IMR-90 (cell line): ENCODE measurements around the gene SHROOM3. TPM values are rescaled to one million over a fixed set of nuclear protein-coding genes. Genes with fewer than 3 reads are reported as not detected.

ENCODE experiments used
- ATAC-seq: fragments of 200-7000 bp; cut with Tn5 transposase; 2 replicates; pipeline ENCODE4 v1.9.1; 2020; ENCODE audit warnings: low read depth, mild to moderate bottlenecking, moderate library complexity
- BruUV-seq: library from RNA; stranded (reverse); fragments of 400-500 nt; replicated peaks from 2 replicates; lab custom pipeline; 2021; lab: Mats Ljungman, UMichigan
- CTCF ChIA-PET: fragments of 300-600 bp; formaldehyde crosslinking; extraction: SDS; loops from one replicate; lab custom pipeline; 2021; ENCODE audit warnings: antibody characterized with exemption; lab: Yijun Ruan, JAX
- POLR2A ChIA-PET: fragments of 300-600 bp; sonication (Branson Sonifier 250); formaldehyde crosslinking; loops from one replicate; lab custom pipeline; 2022; ENCODE audit warnings: antibody characterized with exemption; ENCODE audit not compliant: unreplicated experiment; lab: Charles Lee
- DNase-seq: peaks from one replicate; pipeline ENCODE4 v3.0.0; 2013
- H2AFZ ChIP-seq: replicated peaks from 2 replicates; pipeline ENCODE3; 2013; ENCODE audit warnings: low read length, mild to moderate bottlenecking; ENCODE audit not compliant: poor library complexity
- H2AK5ac ChIP-seq: 2 replicates; pipeline ENCODE4 v1.6.1; 2013; ENCODE audit warnings: low read depth, low read length, inconsistent platforms
- H2AK9ac ChIP-seq: replicated peaks from 2 replicates; pipeline ENCODE3; 2013; ENCODE audit warnings: mild to moderate bottlenecking, low read depth, low read length, moderate library complexity; ENCODE audit not compliant: poor library complexity
- H2BK120ac ChIP-seq: 2 replicates; pipeline ENCODE4 v1.6.1; 2013; ENCODE audit warnings: low read depth, low read length, inconsistent platforms
- H2BK15ac ChIP-seq: 3 replicates; pipeline ENCODE4 v1.6.1; 2013; ENCODE audit warnings: low read depth, low read length, inconsistent platforms
- H2BK20ac ChIP-seq: 2 replicates; pipeline ENCODE4 v1.6.1; 2013; ENCODE audit warnings: low read depth, mild to moderate bottlenecking, inconsistent platforms, low read length, moderate library complexity
- H2BK5ac ChIP-seq: 2 replicates; pipeline ENCODE4 v1.6.1; 2013; ENCODE audit warnings: mild to moderate bottlenecking, low read depth, low read length, inconsistent platforms; ENCODE audit not compliant: poor library complexity, severe bottlenecking
- H3K14ac ChIP-seq: replicated peaks from 2 replicates; pipeline ENCODE4 v1.6.1; 2013; ENCODE audit warnings: low read depth, low read length, inconsistent platforms
- H3K18ac ChIP-seq: 2 replicates; pipeline ENCODE4 v1.6.1; 2013; ENCODE audit warnings: low read depth, low read length, control low read depth
- H3K23ac ChIP-seq: 2 replicates; pipeline ENCODE4 v1.6.1; 2013; ENCODE audit warnings: low read depth, low read length, inconsistent platforms
- H3K27ac ChIP-seq: 2 replicates; pipeline ENCODE4 v1.5.1; 2013; ENCODE audit warnings: mild to moderate bottlenecking, control low read depth, low read length; ENCODE audit not compliant: insufficient read depth
- H3K27me3 ChIP-seq: 2 replicates; pipeline ENCODE4 v1.6.1; 2013; ENCODE audit warnings: low read length; ENCODE audit not compliant: control insufficient read depth, insufficient read depth
- H3K36me3 ChIP-seq: 2 replicates; pipeline ENCODE4 v1.6.1; 2013; ENCODE audit warnings: low read length, mixed read lengths; ENCODE audit not compliant: control insufficient read depth, insufficient read depth
- H3K4ac ChIP-seq: 2 replicates; pipeline ENCODE4 v1.6.1; 2013; ENCODE audit warnings: low read depth, low read length, inconsistent platforms
- H3K4me1 ChIP-seq: 2 replicates; pipeline ENCODE4 v1.6.1; 2013; ENCODE audit warnings: low read length, mixed read lengths; ENCODE audit not compliant: control insufficient read depth, insufficient read depth
- H3K4me2 ChIP-seq: 2 replicates; pipeline ENCODE4 v1.6.1; 2013; ENCODE audit warnings: low read depth, mild to moderate bottlenecking, control low read depth, low read length, moderate library complexity
- H3K4me3 ChIP-seq: 2 replicates; pipeline ENCODE4 v1.5.1; 2013; ENCODE audit warnings: low read depth, mild to moderate bottlenecking, control low read depth, low read length, moderate library complexity; ENCODE audit not compliant: insufficient read depth
- H3K56ac ChIP-seq: 2 replicates; pipeline ENCODE4 v1.6.1; 2013; ENCODE audit warnings: low read length, inconsistent platforms; ENCODE audit not compliant: insufficient read depth; ENCODE audit errors: extremely low read depth
- H3K79me1 ChIP-seq, 2 experiments: 2 replicates each; pipeline ENCODE4 v1.6.1; 2013; ENCODE audit warnings: low read length in 2 of 2, inconsistent platforms in 1 of 2, low read depth in 1 of 2
- H3K9ac ChIP-seq: 2 replicates; pipeline ENCODE4 v1.6.1; 2013; ENCODE audit warnings: low read depth, low read length, control low read depth
- H3K9me1 ChIP-seq: 2 replicates; pipeline ENCODE4 v1.6.1; 2013; ENCODE audit warnings: low read length, inconsistent platforms; ENCODE audit not compliant: insufficient read depth
- H3K9me3 ChIP-seq: 2 replicates; pipeline ENCODE4 v1.6.1; 2013; ENCODE audit warnings: low read length; ENCODE audit not compliant: control insufficient read depth, insufficient read depth
- H4K20me1 ChIP-seq: 2 replicates; pipeline ENCODE4 v1.6.1; 2013; ENCODE audit warnings: low read length, inconsistent platforms; ENCODE audit not compliant: insufficient read depth
- H4K5ac ChIP-seq: 2 replicates; pipeline ENCODE4 v1.6.1; 2013; ENCODE audit warnings: mild to moderate bottlenecking, low read depth, low read length, control low read depth
- H4K8ac ChIP-seq, 2 experiments: 2 replicates each; pipeline ENCODE4 v1.6.1; 2013; ENCODE audit warnings: low read depth in 2 of 2, low read length in 2 of 2, control low read depth in 1 of 2, inconsistent platforms in 1 of 2
- H4K91ac ChIP-seq: 2 replicates; pipeline ENCODE4 v1.6.1; 2013; ENCODE audit warnings: low read depth, low read length, inconsistent platforms; ENCODE audit not compliant: insufficient read depth
- BHLHE40 ChIP-seq: fragments of 150-350 bp; IDR thresholded peaks from 2 replicates; pipeline ENCODE4 v1.6.1; 2016; ENCODE audit warnings: mild to moderate bottlenecking, low read depth, low read length
- CEBPB ChIP-seq: IDR thresholded peaks from 2 replicates; pipeline ENCODE4 v1.6.1; 2012; ENCODE audit warnings: low read depth, low read length, improper control_type of control experiment
- CHD1 ChIP-seq: IDR thresholded peaks from 2 replicates; pipeline ENCODE4 v1.6.1; 2012; ENCODE audit warnings: low read depth, low read length, improper control_type of control experiment
- RCOR1 ChIP-seq: IDR thresholded peaks from 2 replicates; pipeline ENCODE4 v1.6.1; 2012; ENCODE audit warnings: mild to moderate bottlenecking, low read length, improper control_type of control experiment; ENCODE audit not compliant: insufficient replicate concordance
- whole genome bisulfite sequencing, 2 experiments: methylation state at CpG; one replicate each; pipeline versions ENCODE4 v1.1.5 to v1.1.7; 2013; ENCODE audit warnings: missing lambda C conversion rate in 2 of 2; ENCODE audit not compliant: insufficient read length in 1 of 2; ENCODE audit errors: extremely low coverage in 2 of 2; 5-methylcytosine and 5-hydroxymethylcytosine counted together
- dilution Hi-C: fragments of 300-500 bp; cut with HindIII; formaldehyde crosslinking; loops from one replicate; pipeline ENCODE4 v1.14.3; 2018; ENCODE audit warnings: low sequenced_read_pairs; ENCODE audit not compliant: unreplicated experiment
- in situ Hi-C: fragments of 300-500 bp; cut with MboI; formaldehyde crosslinking; loops from 3 replicates; pipeline ENCODE4 v1.14.3; 2019; ENCODE audit warnings: low sequenced_read_pairs, inconsistent platforms, mixed read lengths
- intact Hi-C: fragments of 100-400 bp; cut with micrococcal nuclease; formaldehyde crosslinking; loops from 2 replicates; pipeline ENCODE4 v1.10.0; 2022
- polyA plus RNA-seq, 3 experiments: library from polyadenylated mRNA; depleted of rRNA; stranded (reverse); fragments of >200 nt; gene quantifications; 2 replicates each; pipeline ENCODE4 v1.2.3, GENCODE V29; 2012; ENCODE audit warnings: low replicate concordance in 1 of 3
- total RNA-seq: library from RNA; depleted of rRNA; stranded (reverse); fragments of >200 nt; gene quantifications from 2 replicates; pipeline ENCODE4 v1.2.3, GENCODE V29; 2012

SHROOM3 gene
- total and polyA plus RNA-seq, 2 of the 4 experiments (the other 2 are of a cell fraction): 10.8 to 19.5 TPM

- H3K18ac ChIP-seq: peak overlapping the region; percentile 66; the same call in 1 of the 2 replicates
- no peaks in the 10 kb centered on the region for H3K36me3 ChIP-seq
- H2AK9ac ChIP-seq: no peak overlapping the region
- dilution Hi-C loops: no loop called here
- H3K27ac ChIP-seq: peak overlapping the region; percentile 42; the same call in 1 of the 2 replicates
- CTCF ChIA-PET: interaction anchor here (0.8 to 1.3 kb wide), 3 partner anchors 10 to 155 kb away, joined by 3 to 4 read pairs (median 3); no protein-coding TSS in a partner anchor
- POLR2A ChIA-PET: no interaction called here
- peak overlapping the region; percentile 0; the same call in 1 of the 2 replicates for H3K4me2 ChIP-seq
- H3K23ac ChIP-seq: peak overlapping the region; percentile 86; the same call in 1 of the 2 replicates
- 0 out of 2 replicates have a peak, but pooled peaks have one; percentile 17 for TF ChIP-seq BHLHE40
- TF ChIP-seq RCOR1: peak; percentile 41
- TF ChIP-seq CEBPB: peak; percentile 69
- no peak for TF ChIP-seq CHD1
- H3K9ac ChIP-seq: no peak overlapping the region; the same call in 1 of the 2 replicates
- H2BK15ac ChIP-seq: peak overlapping the region; percentile 35; the same call in 1 of the 3 replicates
- no CpG with 5 or more reads among the region's 2 CpGs for WGBS, 2 experiments
- no TSS peak for BruUV-seq
- DNase-seq (peak; percentile 91), ATAC-seq (peak; percentile 77)
- H3K14ac ChIP-seq: peak overlapping the region; percentile 75
- H4K20me1 ChIP-seq: no peaks in the 10 kb centered on the region
- H4K8ac ChIP-seq: peak overlapping the region; percentile 47 to 56
- H3K9me1 ChIP-seq: peaks cover 9% of the 10 kb centered on the region
- peak overlapping the region; percentile 46; the same call in 1 of the 2 replicates for H2AK5ac ChIP-seq
- H2BK5ac ChIP-seq: peak overlapping the region; percentile 89
- peaks cover 18% of the 10 kb centered on the region for H3K4me1 ChIP-seq
- intact Hi-C loops: no loop called here
- peak overlapping the region; percentile 87 for H2BK20ac ChIP-seq
- no peaks in the 10 kb centered on the region for H3K9me3 ChIP-seq
- H4K5ac ChIP-seq: no peak overlapping the region; the same call in 1 of the 2 replicates
- no peak overlapping the region for H2AFZ ChIP-seq
- peak overlapping the region; percentile 90 for H2BK120ac ChIP-seq
- H3K4ac ChIP-seq: peak overlapping the region; percentile 79; the same call in 1 of the 2 replicates
- H3K27me3 ChIP-seq: no peaks in the 10 kb centered on the region
- peak overlapping the region; percentile 82 for H3K56ac ChIP-seq
- H4K91ac ChIP-seq: peak overlapping the region; percentile 92
- H3K4me3 ChIP-seq: no peak overlapping the region
- in situ Hi-C loops: no loop called here
- peaks cover 25 to 68% of the 10 kb centered on the region in 2 experiments for H3K79me1 ChIP-seq
These were observed 288.9 kb downstream of the SHROOM3 start for GRCh38 chr4:76723924-76724323.
